HG03457 (cell line): Measurements from ENCODE around the gene WASF3.

Source experiments
- ATAC-seq: cut with Tn5 transposase; IDR thresholded peaks from one replicate; pipeline ENCODE4 v1.9.1; 2021; ENCODE audit warnings: moderate number of reproducible peaks; ENCODE audit not compliant: unreplicated experiment

WASF3 gene

GRCh38 chr13:26678796-26679195, 121.3 kb downstream of the WASF3 start:
- ATAC-seq, result no peak

GRCh38 chr13:26679411-26680122, 122.1 kb downstream of the WASF3 start:
- no peak for ATAC-seq

- ATAC-seq, result no peak
Observed at GRCh38 chr13:26680123-26680450, 122.6 kb downstream of the WASF3 start.

- no peak for ATAC-seq
Observed at GRCh38 chr13:26680572-26680971, 123.1 kb downstream of the WASF3 start.

GRCh38 chr13:26681036-26681435, 123.6 kb downstream of the WASF3 start:
- ATAC-seq, result no peak

GRCh38 chr13:26682606-26683005, 125.1 kb downstream of the WASF3 start:
- no peak for ATAC-seq

- ATAC-seq, result no peak
Observed at GRCh38 chr13:26685606-26686005, 128.1 kb downstream of the WASF3 start.

GRCh38 chr13:26686285-26686684, 128.8 kb downstream of the WASF3 start:
- ATAC-seq, result no peak

- ATAC-seq, result no peak
Observed at GRCh38 chr13:26688286-26688685, 130.8 kb downstream of the WASF3 start.

GRCh38 chr13:26688980-26689379, 131.5 kb downstream of the WASF3 start:
- no peak for ATAC-seq

- ATAC-seq, result no peak
Observed at GRCh38 chr13:26693749-26694463, 136.4 kb downstream of the WASF3 start.

GRCh38 chr13:26694609-26695359, 137.3 kb downstream of the WASF3 start:
- no peak for ATAC-seq

- ATAC-seq, result no peak
Observed at GRCh38 chr13:26695360-26695705, 137.8 kb downstream of the WASF3 start.

GRCh38 chr13:26695891-26696311, 138.4 kb downstream of the WASF3 start:
- ATAC-seq, result no peak

- no peak for ATAC-seq
Observed at GRCh38 chr13:26697069-26697955, 139.8 kb downstream of the WASF3 start.

- no peak for ATAC-seq
Observed at GRCh38 chr13:26698392-26699196, 141.1 kb downstream of the WASF3 start.

GRCh38 chr13:26699197-26699490, 141.7 kb downstream of the WASF3 start:
- no peak for ATAC-seq

GRCh38 chr13:26705536-26705935, 148.1 kb downstream of the WASF3 start:
- ATAC-seq, result no peak

- no peak for ATAC-seq
Observed at GRCh38 chr13:26706381-26706780, 148.9 kb downstream of the WASF3 start.
